ENCODE data around the gene TOR1AIP1. TPM values are rescaled to one million over a fixed set of nuclear protein-coding genes. Genes with fewer than 3 reads are reported as not detected.
A peak's percentile ranks its signal among the peaks of the same experiment; 100 is the strongest.
"Not testable (repeated sequence)": the region's sequence is repeated elsewhere in the genome, so short reads cannot be mapped to it uniquely, and the experiment has no call there.

TOR1AIP1 gene
- total RNA-seq, 1 experiment from 2014 or later = 54.8 TPM

GRCh38 chr1:179935909-179936496, 53.9 kb downstream of the TOR1AIP1 start:
- no peak for DNase-seq (ENCODE audit: low read depth)

GRCh38 chr1:179937668-179938254, 55.7 kb downstream of the TOR1AIP1 start:
- peak; percentile 12 for DNase-seq (ENCODE audit: low read depth)

GRCh38 chr1:179938752-179939151, 56.7 kb downstream of the TOR1AIP1 start:
- DNase-seq (ENCODE audit: low read depth) = peak; percentile 51

- DNase-seq (ENCODE audit: low read depth) = no peak
Measured at GRCh38 chr1:179939941-179940340, 57.9 kb downstream of the TOR1AIP1 start.

- peak; percentile 29 for DNase-seq (ENCODE audit: low read depth)
Measured at GRCh38 chr1:179941454-179941853, 59.4 kb downstream of the TOR1AIP1 start.

GRCh38 chr1:179950651-179951050, 68.6 kb downstream of the TOR1AIP1 start:
- DNase-seq (ENCODE audit: low read depth) = no peak

- no peak for DNase-seq (ENCODE audit: low read depth)
Measured at GRCh38 chr1:179951383-179952144, 69.5 kb downstream of the TOR1AIP1 start.

- DNase-seq (ENCODE audit: low read depth) = no peak
Measured at GRCh38 chr1:179952186-179952585, 70.1 kb downstream of the TOR1AIP1 start.

GRCh38 chr1:179953974-179954492, 71.9 kb downstream of the TOR1AIP1 start:
- DNase-seq (ENCODE audit: low read depth) = peak; percentile 66

GRCh38 chr1:179954493-179955286, 72.6 kb downstream of the TOR1AIP1 start, which contains the start of gene CEP350:
CEP350 (plus strand) TSS chr1:179954810; CDS start chr1:179986182, 31,372 bp downstream.
- DNase-seq (ENCODE audit: low read depth) = peak; percentile 99

GRCh38 chr1:179955287-179955680, 73.2 kb downstream of the TOR1AIP1 start:
- peak; percentile 13 for DNase-seq (ENCODE audit: low read depth)

GRCh38 chr1:179955731-179956130, 73.6 kb downstream of the TOR1AIP1 start:
- no peak for DNase-seq (ENCODE audit: low read depth)

- no peak for DNase-seq (ENCODE audit: low read depth)
Measured at GRCh38 chr1:179958359-179958758, 76.3 kb downstream of the TOR1AIP1 start.

GRCh38 chr1:179962168-179962567, 80.1 kb downstream of the TOR1AIP1 start:
- DNase-seq (ENCODE audit: low read depth) = not testable (repeated sequence)

GRCh38 chr1:179966551-179966950, 84.5 kb downstream of the TOR1AIP1 start:
- no peak for DNase-seq (ENCODE audit: low read depth)

GRCh38 chr1:179968284-179968993, 86.4 kb downstream of the TOR1AIP1 start:
- DNase-seq (ENCODE audit: low read depth) = no peak

- no peak for DNase-seq (ENCODE audit: low read depth)
Measured at GRCh38 chr1:179968994-179969919, 87.2 kb downstream of the TOR1AIP1 start.

Measured in LHCN-M2 (cell line).